ENCODE results near the gene WNK3.

WNK3 gene

GRCh38 chrX:54171527-54172250, 186.2 kb downstream of the WNK3 start:
- no peak for TF ChIP-seq EZH2phosphoT487 (IDR thresholded peaks at IDR 0.05; ENCODE audit: low read length)
- TF ChIP-seq CTCF (IDR thresholded peaks at IDR 0.05; ENCODE audit: low read length): no peak
- TF ChIP-seq EZH2 (optimal IDR thresholded peaks at IDR 0.05; ENCODE audit: low read depth, low read length): no peak
- Histone ChIP-seq H3K9ac (ENCODE audit: low read length) (no peak overlapping the region), H2AFZ (ENCODE audit: low read length) (no peak overlapping the region), H3F3A (ENCODE audit: insufficient read depth, low read length) (no peaks in the 10 kb centered on the region), H3K4me2 (ENCODE audit: low read depth, low read length) (no peak overlapping the region), H3K27ac (ENCODE audit: low read length) (no peak overlapping the region), H3K9me2 (replicated peaks; ENCODE audit: insufficient read depth, low read length) (no peaks in the 10 kb centered on the region), H3K79me2 (ENCODE audit: low read length) (peaks cover under 1% of the 10 kb centered on the region), H3K9me3 (replicated peaks; ENCODE audit: insufficient read depth, low read length) (no peaks in the 10 kb centered on the region), H3K4me1 (ENCODE audit: low read length) (no peaks in the 10 kb centered on the region), H4K20me1 (ENCODE audit: insufficient read depth, low read length) (no peaks in the 10 kb centered on the region), H3K36me3 (replicated peaks; ENCODE audit: insufficient read depth, low read length) (no peaks in the 10 kb centered on the region), H3K27me3 (replicated peaks; ENCODE audit: insufficient read depth, low read length) (no peaks in the 10 kb centered on the region), H3K4me3 (ENCODE audit: low read length) (no peak overlapping the region)
- no peak for DNase-seq

GRCh38 chrX:54171091-54171490, 186.8 kb downstream of the WNK3 start:
- H3K4me2 ChIP-seq (ENCODE audit: low read depth, low read length): no peak overlapping the region
- DNase-seq: no peak
- no peak overlapping the region for H3K27ac ChIP-seq (ENCODE audit: low read length)
- no peaks in the 10 kb centered on the region for H3K9me2 ChIP-seq (replicated peaks; ENCODE audit: insufficient read depth, low read length)
- no peak overlapping the region for H2AFZ ChIP-seq (ENCODE audit: low read length)
- H3K9me3 ChIP-seq (replicated peaks; ENCODE audit: insufficient read depth, low read length): no peaks in the 10 kb centered on the region
- H3K36me3 ChIP-seq (replicated peaks; ENCODE audit: insufficient read depth, low read length): no peaks in the 10 kb centered on the region
- TF ChIP-seq EZH2 (optimal IDR thresholded peaks at IDR 0.05; ENCODE audit: low read depth, low read length) (no peak), CTCF (IDR thresholded peaks at IDR 0.05; ENCODE audit: low read length) (no peak), EZH2phosphoT487 (IDR thresholded peaks at IDR 0.05; ENCODE audit: low read length) (no peak)
- H3K4me1 ChIP-seq (ENCODE audit: low read length): no peaks in the 10 kb centered on the region
- no peaks in the 10 kb centered on the region for H3K79me2 ChIP-seq (ENCODE audit: low read length)
- no peaks in the 10 kb centered on the region for H3K27me3 ChIP-seq (replicated peaks; ENCODE audit: insufficient read depth, low read length)
- no peak overlapping the region for H3K4me3 ChIP-seq (ENCODE audit: low read length)
- no peak overlapping the region for H3K9ac ChIP-seq (ENCODE audit: low read length)
- H3F3A ChIP-seq (ENCODE audit: insufficient read depth, low read length): no peaks in the 10 kb centered on the region
- H4K20me1 ChIP-seq (ENCODE audit: insufficient read depth, low read length): no peaks in the 10 kb centered on the region

GRCh38 chrX:54166915-54167314, 190.9 kb downstream of the WNK3 start:
- H3K4me1 ChIP-seq (ENCODE audit: low read length): no peaks in the 10 kb centered on the region
- H3K4me3 ChIP-seq (ENCODE audit: low read length): no peak overlapping the region
- no peak overlapping the region for H3K9ac ChIP-seq (ENCODE audit: low read length)
- H3K9me3 ChIP-seq (replicated peaks; ENCODE audit: insufficient read depth, low read length): no peaks in the 10 kb centered on the region
- H2AFZ ChIP-seq (ENCODE audit: low read length): no peak overlapping the region
- no peaks in the 10 kb centered on the region for H3F3A ChIP-seq (ENCODE audit: insufficient read depth, low read length)
- TF ChIP-seq EZH2 (optimal IDR thresholded peaks at IDR 0.05; ENCODE audit: low read depth, low read length): no peak
- TF ChIP-seq CTCF (IDR thresholded peaks at IDR 0.05; ENCODE audit: low read length): no peak
- no peak for TF ChIP-seq EZH2phosphoT487 (IDR thresholded peaks at IDR 0.05; ENCODE audit: low read length)
- no peak for DNase-seq
- H3K27me3 ChIP-seq (replicated peaks; ENCODE audit: insufficient read depth, low read length): no peaks in the 10 kb centered on the region
- H4K20me1 ChIP-seq (ENCODE audit: insufficient read depth, low read length): no peaks in the 10 kb centered on the region
- H3K27ac ChIP-seq (ENCODE audit: low read length): no peak overlapping the region
- no peaks in the 10 kb centered on the region for H3K79me2 ChIP-seq (ENCODE audit: low read length)
- H3K9me2 ChIP-seq (replicated peaks; ENCODE audit: insufficient read depth, low read length): no peaks in the 10 kb centered on the region
- no peak overlapping the region for H3K4me2 ChIP-seq (ENCODE audit: low read depth, low read length)
- no peaks in the 10 kb centered on the region for H3K36me3 ChIP-seq (replicated peaks; ENCODE audit: insufficient read depth, low read length)

Data from MM.1S (cell line).